Measurements from ENCODE around the gene MINDY4. TPM values are rescaled to one million over a fixed set of nuclear protein-coding genes. Genes with fewer than 3 reads are reported as not detected.

Gene MINDY4
- total and polyA plus RNA-seq, 2 donors = 5.6 to 12.8 TPM

- H3K27ac ChIP-seq (ENCODE audit: low read depth) = no peak overlapping the region
- H3K36me3 ChIP-seq (ENCODE audit: insufficient read depth) = peaks cover 1% of the 10 kb centered on the region
- DNase-seq (ENCODE audit: extremely low spot score) = no peak
- WGBS = 90% methylated on average over 9 of the region's 9 CpGs
- H3K4me3 ChIP-seq (ENCODE audit: low read depth, low read length) = no peak overlapping the region
- no peaks in the 10 kb centered on the region for H3K4me1 ChIP-seq (ENCODE audit: insufficient read depth)
These were observed 151.4 kb downstream of the MINDY4 start for GRCh38 chr7:30922596-30922995.

- Histone ChIP-seq H3K27ac (ENCODE audit: low read depth) (no peak overlapping the region), H3K36me3 (ENCODE audit: insufficient read depth) (peaks cover 1% of the 10 kb centered on the region), H3K4me3 (ENCODE audit: low read depth, low read length) (no peak overlapping the region), H3K4me1 (ENCODE audit: insufficient read depth) (no peaks in the 10 kb centered on the region)
- WGBS = 96% methylated on average over 19 of the region's 19 CpGs
- DNase-seq (ENCODE audit: extremely low spot score) = no peak
These were observed 152.0 kb downstream of the MINDY4 start for GRCh38 chr7:30923009-30923773.

GRCh38 chr7:30923774-30924413 lies 152.7 kb downstream of the MINDY4 start:
- Histone ChIP-seq H3K27ac (ENCODE audit: low read depth) (no peak overlapping the region), H3K4me3 (ENCODE audit: low read depth, low read length) (no peak overlapping the region)

GRCh38 chr7:30924624-30925023 lies 153.4 kb downstream of the MINDY4 start:
- DNase-seq (ENCODE audit: extremely low spot score) = no peak

More at GRCh38 chr7:30923774-30924413, 152.7 kb downstream of the MINDY4 start:
- Histone ChIP-seq H3K4me1 (ENCODE audit: insufficient read depth) (no peaks in the 10 kb centered on the region), H3K36me3 (ENCODE audit: insufficient read depth) (peaks cover 1% of the 10 kb centered on the region)
- 95% methylated on average over 13 of the region's 13 CpGs for WGBS
- no peak for DNase-seq (ENCODE audit: extremely low spot score)

GRCh38 chr7:30925117-30925516 lies 153.9 kb downstream of the MINDY4 start:
- Histone ChIP-seq H3K36me3 (ENCODE audit: insufficient read depth) (peaks cover 1% of the 10 kb centered on the region), H3K4me3 (ENCODE audit: low read depth, low read length) (no peak overlapping the region), H3K4me1 (ENCODE audit: insufficient read depth) (no peaks in the 10 kb centered on the region), H3K27ac (ENCODE audit: low read depth) (no peak overlapping the region)
- DNase-seq (ENCODE audit: extremely low spot score) = no peak
- WGBS = 65% methylated on average over 2 of the region's 2 CpGs

More at GRCh38 chr7:30924624-30925023, 153.4 kb downstream of the MINDY4 start:
- Histone ChIP-seq H3K36me3 (ENCODE audit: insufficient read depth) (peaks cover 1% of the 10 kb centered on the region), H3K4me3 (ENCODE audit: low read depth, low read length) (no peak overlapping the region), H3K27ac (ENCODE audit: low read depth) (no peak overlapping the region), H3K4me1 (ENCODE audit: insufficient read depth) (no peaks in the 10 kb centered on the region)

DNA sequence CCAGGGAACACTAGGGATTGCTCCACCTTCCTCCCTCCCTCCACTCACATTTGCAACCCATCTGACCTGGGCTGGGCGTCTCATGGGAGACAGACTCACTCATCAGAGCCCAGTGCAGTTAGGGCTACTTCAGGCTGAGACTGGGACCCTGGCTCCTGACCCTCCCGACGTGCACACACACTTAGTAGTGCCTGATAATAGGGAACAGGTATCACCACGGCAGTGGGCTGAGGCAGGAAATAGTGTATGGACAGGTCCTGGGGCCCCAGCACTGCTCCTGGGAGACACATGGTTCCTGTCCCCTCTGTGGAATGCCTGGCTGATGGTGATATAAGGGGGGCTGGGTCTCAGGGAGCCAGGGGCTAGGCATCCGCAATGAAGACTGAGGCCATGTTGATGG lies 154.7 kb downstream of the MINDY4 start:
- H3K27ac ChIP-seq (ENCODE audit: low read depth) = no peak overlapping the region
- DNase-seq (ENCODE audit: extremely low spot score) = no peak
- no peaks in the 10 kb centered on the region for H3K4me1 ChIP-seq (ENCODE audit: insufficient read depth)
- no peak overlapping the region for H3K4me3 ChIP-seq (ENCODE audit: low read depth, low read length)
- peaks cover 1% of the 10 kb centered on the region for H3K36me3 ChIP-seq (ENCODE audit: insufficient read depth)
- 86% methylated on average over 5 of the region's 5 CpGs for WGBS

DNA sequence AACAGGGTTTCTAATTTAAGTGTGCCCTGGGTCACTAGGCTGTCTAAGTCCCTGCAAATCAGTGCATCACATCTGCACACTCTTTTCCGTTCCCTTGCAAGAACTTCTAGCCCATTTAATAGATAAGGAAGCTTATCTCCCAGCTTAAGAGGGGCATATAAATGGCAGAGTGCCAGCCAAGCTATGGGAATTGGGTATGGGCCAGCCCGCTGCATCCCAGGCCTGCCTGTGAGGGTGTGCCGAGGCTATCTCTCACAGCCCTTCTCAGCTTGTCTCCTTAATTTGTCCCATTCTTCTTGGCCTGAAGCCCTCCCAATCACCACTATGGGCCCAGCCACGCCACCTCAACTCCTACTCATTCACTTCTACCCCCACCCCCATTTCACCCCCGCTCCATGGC lies 155.1 kb downstream of the MINDY4 start:
- H3K4me1 ChIP-seq (ENCODE audit: insufficient read depth) = no peaks in the 10 kb centered on the region
- H3K4me3 ChIP-seq (ENCODE audit: low read depth, low read length) = no peak overlapping the region
- H3K27ac ChIP-seq (ENCODE audit: low read depth) = no peak overlapping the region
- peaks cover 1% of the 10 kb centered on the region for H3K36me3 ChIP-seq (ENCODE audit: insufficient read depth)
- DNase-seq (ENCODE audit: extremely low spot score) = no peak
- WGBS = 89% methylated on average over 5 of the region's 5 CpGs

DNA sequence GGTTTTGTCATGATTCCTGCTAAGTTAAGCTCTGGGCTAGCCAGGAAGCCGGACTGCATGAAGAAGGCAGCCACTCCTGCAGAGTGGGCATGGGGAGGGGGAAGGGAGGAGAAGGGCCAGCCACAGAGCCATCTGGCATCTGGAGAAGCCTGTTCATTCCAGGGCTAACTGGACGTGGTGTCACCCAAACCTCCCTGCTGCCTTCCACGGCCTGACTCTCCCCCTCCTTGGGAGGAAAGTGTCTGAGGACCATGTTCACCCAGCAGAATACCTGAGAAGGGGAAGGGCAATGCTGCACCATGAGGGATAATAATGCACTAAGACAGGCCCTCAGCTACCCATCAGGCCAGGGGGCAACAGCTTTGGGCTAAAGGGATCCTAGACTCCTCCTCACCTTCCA lies 155.8 kb downstream of the MINDY4 start:
- 84% methylated on average over 3 of the region's 3 CpGs for WGBS
- H3K27ac ChIP-seq (ENCODE audit: low read depth) = no peak overlapping the region
- DNase-seq (ENCODE audit: extremely low spot score) = no peak
- no peak overlapping the region for H3K4me3 ChIP-seq (ENCODE audit: low read depth, low read length)
- H3K4me1 ChIP-seq (ENCODE audit: insufficient read depth) = no peaks in the 10 kb centered on the region
- peaks cover 1% of the 10 kb centered on the region for H3K36me3 ChIP-seq (ENCODE audit: insufficient read depth)

DNA sequence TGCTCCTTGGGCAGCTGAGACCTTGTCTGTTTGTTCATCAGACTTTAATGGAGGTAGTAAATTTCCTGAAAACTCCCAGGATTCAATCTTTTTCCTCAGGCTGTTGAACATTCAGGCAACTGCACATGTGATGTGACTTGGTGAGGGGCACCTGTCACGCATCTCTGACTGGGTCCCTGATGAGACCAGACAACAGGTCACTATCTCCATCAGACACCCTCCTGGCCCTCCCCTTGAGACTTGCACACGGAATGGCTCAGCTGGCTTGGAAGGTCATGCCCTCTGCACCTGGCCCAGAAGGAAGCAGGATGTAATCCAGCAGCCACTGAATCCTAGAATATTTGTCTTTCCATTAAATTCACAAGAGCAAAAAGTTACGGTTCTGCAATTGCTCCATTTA lies 156.3 kb downstream of the MINDY4 start:
- 82% methylated on average over 3 of the region's 3 CpGs for WGBS
- H3K36me3 ChIP-seq (ENCODE audit: insufficient read depth) = peaks cover 1% of the 10 kb centered on the region
- H3K4me3 ChIP-seq (ENCODE audit: low read depth, low read length) = no peak overlapping the region
- DNase-seq (ENCODE audit: extremely low spot score) = no peak
- H3K27ac ChIP-seq (ENCODE audit: low read depth) = no peak overlapping the region
- no peaks in the 10 kb centered on the region for H3K4me1 ChIP-seq (ENCODE audit: insufficient read depth)

- WGBS = 97% methylated on average over 13 of the region's 13 CpGs
- no peak for DNase-seq (ENCODE audit: extremely low spot score)
These were observed 157.1 kb downstream of the MINDY4 start for GRCh38 chr7:30928254-30928872.

DNA sequence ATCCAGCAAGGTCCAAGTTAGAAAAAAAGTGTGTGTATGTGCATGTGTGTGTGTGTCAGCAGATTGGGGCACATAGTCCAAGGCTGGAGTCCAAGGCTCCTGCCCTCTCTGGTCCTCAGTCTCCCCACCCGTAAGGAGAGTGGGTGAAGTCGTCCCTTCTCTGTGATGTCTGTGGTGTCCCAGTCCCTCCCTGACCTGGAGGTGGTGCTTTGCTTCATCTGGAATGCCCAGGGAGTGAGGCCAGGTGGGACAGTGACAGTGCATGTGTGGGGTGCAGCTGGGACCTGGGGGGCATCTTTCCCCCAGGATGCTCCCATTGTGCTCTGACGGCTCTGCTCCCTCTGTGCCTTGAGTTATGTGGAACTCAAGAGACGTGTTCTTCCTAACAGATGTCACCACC lies 158.5 kb downstream of the MINDY4 start:
- Histone ChIP-seq H3K36me3 (ENCODE audit: insufficient read depth) (peaks cover 1% of the 10 kb centered on the region), H3K27ac (ENCODE audit: low read depth) (no peak overlapping the region), H3K4me3 (ENCODE audit: low read depth, low read length) (no peak overlapping the region), H3K4me1 (ENCODE audit: insufficient read depth) (no peaks in the 10 kb centered on the region)
- WGBS = 93% methylated on average over 4 of the region's 4 CpGs
- DNase-seq (ENCODE audit: extremely low spot score) = no peak

More at GRCh38 chr7:30928254-30928872, 157.1 kb downstream of the MINDY4 start:
- Histone ChIP-seq H3K4me3 (ENCODE audit: low read depth, low read length) (no peak overlapping the region), H3K4me1 (ENCODE audit: insufficient read depth) (no peaks in the 10 kb centered on the region), H3K36me3 (ENCODE audit: insufficient read depth) (peaks cover 1% of the 10 kb centered on the region), H3K27ac (ENCODE audit: low read depth) (no peak overlapping the region)

DNA sequence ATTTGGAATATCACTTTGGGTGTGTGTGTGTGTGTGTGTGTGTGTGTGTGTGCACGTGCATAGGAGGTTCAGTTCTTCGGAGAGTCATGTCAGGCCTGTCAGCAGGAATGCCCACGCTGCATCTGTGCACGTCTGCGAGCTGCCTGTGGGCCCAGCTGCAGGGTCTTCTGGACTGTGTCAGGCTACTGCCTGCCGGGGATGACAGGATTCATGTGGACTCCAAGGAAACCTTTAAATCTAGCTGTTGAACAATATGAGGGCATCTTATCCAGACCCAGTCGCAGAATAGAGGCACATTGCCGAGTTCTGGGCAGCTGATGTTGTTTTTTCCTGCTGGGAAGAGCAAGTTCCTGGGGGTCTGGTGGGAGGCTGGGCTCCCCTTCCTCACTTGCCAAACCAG lies 159.4 kb downstream of the MINDY4 start:
- no peak for DNase-seq (ENCODE audit: extremely low spot score)
- Histone ChIP-seq H3K36me3 (ENCODE audit: insufficient read depth) (peaks cover 1% of the 10 kb centered on the region), H3K27ac (ENCODE audit: low read depth) (no peak overlapping the region), H3K4me3 (ENCODE audit: low read depth, low read length) (no peak overlapping the region), H3K4me1 (ENCODE audit: insufficient read depth) (no peaks in the 10 kb centered on the region)
- WGBS = 44% methylated on average over 8 of the region's 8 CpGs

- no peak for DNase-seq (ENCODE audit: extremely low spot score)
- Histone ChIP-seq H3K4me1 (ENCODE audit: insufficient read depth) (no peaks in the 10 kb centered on the region), H3K36me3 (ENCODE audit: insufficient read depth) (no peaks in the 10 kb centered on the region), H3K4me3 (ENCODE audit: low read depth, low read length) (no peak overlapping the region), H3K27ac (ENCODE audit: low read depth) (no peak overlapping the region)
- 76% methylated on average over 24 of the region's 24 CpGs for WGBS
These were observed 160.1 kb downstream of the MINDY4 start for GRCh38 chr7:30931161-30931928.
